Testis (tissue), 2 donors: ENCODE results near the gene RASGEF1B.

ENCODE experiments used
- POLR2A ChIP-seq: fragments of 450-650 bp; IDR thresholded peaks from one replicate; pipeline ENCODE4 v1.6.1; 2017; ENCODE audit warnings: antibody characterized with exemption, mild to moderate bottlenecking, moderate library complexity
- TF ChIP-seq, protein P1 (sequence below), 3 experiments: fragments of 450-650 bp in 2 of 3; fragments of 200-600 bp in 1 of 3; sonication (generic) in 1 of 3; IDR thresholded peaks; one replicate each; pipeline ENCODE4 v1.5.1; 2016 to 2019; ENCODE audit warnings: antibody characterized with exemption in 3 of 3, mild to moderate bottlenecking in 2 of 3, moderate library complexity in 1 of 3

GRCh38 chr4:81504112-81505003 lies 32.7 kb upstream of the RASGEF1B start:
- no peak for TF ChIP-seq POLR2A
- TF ChIP-seq, protein P1, sequence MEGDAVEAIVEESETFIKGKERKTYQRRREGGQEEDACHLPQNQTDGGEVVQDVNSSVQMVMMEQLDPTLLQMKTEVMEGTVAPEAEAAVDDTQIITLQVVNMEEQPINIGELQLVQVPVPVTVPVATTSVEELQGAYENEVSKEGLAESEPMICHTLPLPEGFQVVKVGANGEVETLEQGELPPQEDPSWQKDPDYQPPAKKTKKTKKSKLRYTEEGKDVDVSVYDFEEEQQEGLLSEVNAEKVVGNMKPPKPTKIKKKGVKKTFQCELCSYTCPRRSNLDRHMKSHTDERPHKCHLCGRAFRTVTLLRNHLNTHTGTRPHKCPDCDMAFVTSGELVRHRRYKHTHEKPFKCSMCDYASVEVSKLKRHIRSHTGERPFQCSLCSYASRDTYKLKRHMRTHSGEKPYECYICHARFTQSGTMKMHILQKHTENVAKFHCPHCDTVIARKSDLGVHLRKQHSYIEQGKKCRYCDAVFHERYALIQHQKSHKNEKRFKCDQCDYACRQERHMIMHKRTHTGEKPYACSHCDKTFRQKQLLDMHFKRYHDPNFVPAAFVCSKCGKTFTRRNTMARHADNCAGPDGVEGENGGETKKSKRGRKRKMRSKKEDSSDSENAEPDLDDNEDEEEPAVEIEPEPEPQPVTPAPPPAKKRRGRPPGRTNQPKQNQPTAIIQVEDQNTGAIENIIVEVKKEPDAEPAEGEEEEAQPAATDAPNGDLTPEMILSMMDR (IDR thresholded peaks at IDR 0.05): no peak
